GM18520 (cell line): ENCODE measurements around the gene SAMD3.
"Not testable (repeated sequence)": the region's sequence is repeated elsewhere in the genome, so short reads cannot be mapped to it uniquely, and the experiment has no call there.

ENCODE experiments used
- ATAC-seq: cut with Tn5 transposase; IDR thresholded peaks from one replicate; pipeline ENCODE4 v1.9.1; 2021; ENCODE audit not compliant: unreplicated experiment

Gene SAMD3

GRCh38 chr6:130182466-130182865, 40.3 kb downstream of the SAMD3 start:
- ATAC-seq = no peak

GRCh38 chr6:130178692-130179091, 44.1 kb downstream of the SAMD3 start:
- no peak for ATAC-seq

- no peak for ATAC-seq
Measured at GRCh38 chr6:130176378-130176777, 46.4 kb downstream of the SAMD3 start.

- ATAC-seq = not testable (repeated sequence)
Measured at GRCh38 chr6:130173377-130174004, 49.3 kb downstream of the SAMD3 start.

GRCh38 chr6:130170160-130170559, 52.6 kb downstream of the SAMD3 start:
- not testable (repeated sequence) for ATAC-seq

GRCh38 chr6:130167655-130168054, 55.1 kb downstream of the SAMD3 start:
- no peak for ATAC-seq

GRCh38 chr6:130164251-130164650, 58.5 kb downstream of the SAMD3 start:
- ATAC-seq = no peak

- no peak for ATAC-seq
Measured at GRCh38 chr6:130163266-130163665, 59.5 kb downstream of the SAMD3 start.

- no peak for ATAC-seq
Measured at GRCh38 chr6:130162421-130162820, 60.3 kb downstream of the SAMD3 start.

- ATAC-seq = no peak
Measured at GRCh38 chr6:130161683-130162404, 60.9 kb downstream of the SAMD3 start.

GRCh38 chr6:130159956-130160355, 62.8 kb downstream of the SAMD3 start:
- no peak for ATAC-seq

GRCh38 chr6:130158548-130158947, 64.2 kb downstream of the SAMD3 start:
- no peak for ATAC-seq

- no peak for ATAC-seq
Measured at GRCh38 chr6:130158056-130158455, 64.7 kb downstream of the SAMD3 start.

- no peak for ATAC-seq
Measured at GRCh38 chr6:130156908-130157307, 65.8 kb downstream of the SAMD3 start.

- ATAC-seq = no peak
Measured at GRCh38 chr6:130152908-130153510, 69.7 kb downstream of the SAMD3 start.

GRCh38 chr6:130150906-130151305, 71.8 kb downstream of the SAMD3 start:
- ATAC-seq = no peak

GRCh38 chr6:130149016-130149415, 73.7 kb downstream of the SAMD3 start:
- ATAC-seq = not testable (repeated sequence)

- no peak for ATAC-seq
Measured at GRCh38 chr6:130148181-130148580, 74.6 kb downstream of the SAMD3 start.

- no peak for ATAC-seq
Measured at GRCh38 chr6:130147111-130147510, 75.6 kb downstream of the SAMD3 start.

GRCh38 chr6:130143709-130144108, 79.0 kb downstream of the SAMD3 start:
- no peak for ATAC-seq

- ATAC-seq = no peak
Measured at GRCh38 chr6:130140084-130140483, 82.7 kb downstream of the SAMD3 start.

- no peak for ATAC-seq
Measured at GRCh38 chr6:130138909-130139242, 83.9 kb downstream of the SAMD3 start.
